GM12892 (cell line): ENCODE results near the gene SRSF8.

Experiments used
- POLR2A ChIP-seq: IDR thresholded peaks from 2 replicates; pipeline ENCODE4 v1.6.1; 2011; ENCODE audit warnings: low read depth, low read length, control low read depth
- POLR2AphosphoS5 ChIP-seq: IDR thresholded peaks from 2 replicates; pipeline ENCODE4 v1.6.1; 2011; ENCODE audit warnings: low read depth, low read length, control low read depth

DNA sequence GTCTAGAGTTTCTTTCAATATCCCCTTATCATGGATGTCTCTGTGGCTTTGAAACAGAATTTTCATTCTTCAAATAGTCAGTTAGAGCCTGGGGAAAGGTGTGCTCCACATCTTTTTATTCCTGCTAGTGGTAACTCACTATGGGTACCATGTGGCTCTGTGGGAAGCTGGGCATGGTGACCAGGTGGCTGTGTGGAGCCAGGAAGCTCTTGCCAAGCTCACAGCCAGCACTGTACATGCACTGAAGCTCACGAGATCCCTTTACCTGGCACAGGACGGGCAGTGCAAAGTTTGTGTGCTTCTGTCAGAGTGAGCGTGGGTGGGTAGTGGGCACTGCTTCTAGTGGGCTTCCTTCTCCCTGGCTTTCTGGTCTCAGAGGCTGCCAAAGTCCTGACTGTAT is 23.8 kb upstream of the SRSF8 start:
- TF ChIP-seq POLR2AphosphoS5, result no peak
- no peak for TF ChIP-seq POLR2A
